Airway epithelial cell (primary cell): ENCODE results near the gene PRAMEF7. TPM values are rescaled to one million over a fixed set of nuclear protein-coding genes. Genes with fewer than 3 reads are reported as not detected.

ENCODE experiments used
- total RNA-seq: library from RNA; depleted of rRNA; stranded (reverse); fragments of >200 nt; gene quantifications from 2 replicates; pipeline ENCODE4 v1.2.3, GENCODE V29; 2015

The PRAMEF7 gene
- total RNA-seq, result not detected in 2 replicates

DNA sequence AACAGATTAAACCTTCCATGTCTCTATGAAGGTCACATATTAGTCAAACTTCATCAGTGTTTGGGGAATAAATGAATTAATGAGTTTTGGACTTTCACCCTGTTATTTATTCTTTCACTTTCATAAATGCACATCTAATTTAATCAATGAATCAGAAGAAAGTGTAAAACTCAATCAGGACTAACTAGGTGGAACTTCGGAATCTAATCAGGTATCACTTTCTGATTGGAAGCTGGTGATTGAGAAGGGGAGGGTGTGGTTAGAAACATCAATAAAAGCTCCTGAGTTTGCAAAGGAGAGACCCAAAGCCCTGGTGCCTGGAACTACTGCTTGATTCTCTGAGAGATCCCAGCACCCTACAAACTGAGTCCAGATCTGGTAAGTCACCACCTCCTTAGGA lies at the start of gene PRAMEF7:
PRAMEF7 (plus strand) TSS at position 301 of the 400 bp plus-strand sequence. CDS start 1,083 bp downstream, outside the sequence.

DNA sequence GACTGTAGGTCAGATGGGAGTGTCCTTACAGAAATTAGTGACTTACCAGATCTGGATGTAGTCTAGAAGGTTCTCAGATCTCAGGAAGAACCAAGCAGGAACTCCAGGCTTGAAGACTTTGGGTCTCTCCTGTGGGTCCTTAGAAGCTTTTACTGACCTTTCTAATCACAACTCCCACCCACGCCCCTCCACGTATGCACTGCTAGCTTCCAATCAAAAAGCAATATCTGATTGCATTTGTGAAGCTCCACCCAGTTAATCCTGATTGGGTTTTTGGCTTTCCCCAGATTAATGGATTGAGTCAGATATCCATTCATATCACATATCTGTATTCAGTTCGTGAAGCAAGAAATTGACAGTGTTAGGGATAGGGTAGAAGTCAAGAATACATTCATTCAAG lies 30.3 kb upstream of the PRAMEF7 start, which contains the start of gene PRAMEF4:
PRAMEF4 (minus strand) TSS at position 101 of the 400 bp plus-strand sequence. CDS start 2,807 bp downstream, outside the sequence.

DNA sequence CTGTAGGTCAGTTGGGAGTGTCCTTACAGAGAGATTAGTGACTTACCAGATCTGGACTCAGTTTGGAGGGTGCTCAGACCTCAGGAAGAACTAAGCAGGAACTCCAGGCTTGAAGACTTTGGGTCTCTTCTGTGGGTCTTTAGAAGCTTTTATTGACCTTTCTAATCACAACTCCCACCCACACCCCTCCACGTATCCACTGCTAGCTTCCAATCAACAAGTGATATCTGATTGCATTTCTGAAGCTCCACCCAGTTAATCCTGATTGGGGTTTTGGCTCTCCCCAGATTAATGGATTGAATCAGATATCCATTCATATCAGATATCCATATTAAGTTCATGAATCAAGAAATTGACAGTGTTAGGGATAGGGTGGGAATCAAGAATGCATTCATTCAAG lies 18.2 kb upstream of the PRAMEF7 start, which contains the start of gene PRAMEF10:
PRAMEF10 (minus strand) TSS at position 101 of the 400 bp plus-strand sequence. CDS start 2,423 bp downstream, outside the sequence.

GRCh38 chr1:12947480-12947879 lies 31.1 kb downstream of the PRAMEF7 start, which contains the start of gene PRAMEF6:
TSS of gene PRAMEF6 (minus strand) at chr1:12947580. CDS start at chr1:12942518, 5,062 bp downstream.

Other genes starting within 250 kb of the PRAMEF7 start
- not detected in 2 replicates for gene AADACL3, start 200.5 kb upstream of the PRAMEF7 start, total RNA-seq
- gene CFAP107, start 170.4 kb upstream of the PRAMEF7 start, total RNA-seq, result not detected in 2 replicates
- not detected in 2 replicates for gene PRAMEF12, start 142.9 kb upstream of the PRAMEF7 start, total RNA-seq
- gene PRAMEF1, start 125.2 kb upstream of the PRAMEF7 start, total RNA-seq, result not detected in 2 replicates
- not detected in 2 replicates for gene PRAMEF11, start 85.2 kb upstream of the PRAMEF7 start, total RNA-seq
- not detected in 2 replicates for gene HNRNPCL1, start 67.9 kb upstream of the PRAMEF7 start, total RNA-seq
- gene PRAMEF2, start 59.5 kb upstream of the PRAMEF7 start, total RNA-seq, result not detected in 2 replicates
- not detected in 2 replicates for gene PRAMEF4, start 30.4 kb upstream of the PRAMEF7 start, total RNA-seq
- not detected in 2 replicates for gene PRAMEF10, start 18.3 kb upstream of the PRAMEF7 start, total RNA-seq
- not detected in 2 replicates for gene PRAMEF6, start 31.0 kb downstream of the PRAMEF7 start, total RNA-seq
- not detected in 2 replicates for gene PRAMEF27, start 140.0 kb downstream of the PRAMEF7 start, total RNA-seq
- gene HNRNPCL3, start 144.2 kb downstream of the PRAMEF7 start, total RNA-seq, result not detected in 2 replicates
- not detected in 2 replicates for gene PRAMEF25, start 154.2 kb downstream of the PRAMEF7 start, total RNA-seq
- not detected in 2 replicates for gene HNRNPCL2, start 200.2 kb downstream of the PRAMEF7 start, total RNA-seq
- not detected in 2 replicates for gene PRAMEF26, start 239.4 kb downstream of the PRAMEF7 start, total RNA-seq
- gene HNRNPCL4, start 249.0 kb downstream of the PRAMEF7 start, total RNA-seq, result not detected in 2 replicates